Activated CD4-positive, alpha-beta T cell treated with anti-CD3 and anti-CD28 coated beads, Interleukin-2, amount 50 U/mL, for 24 hours (primary cell): ENCODE measurements around the gene TXNDC5.

Experiments used
- DNase-seq, 2 donors: peaks; one replicate each; pipeline ENCODE4 v3.0.0-alpha.2; 2020; ENCODE audit warnings: low read depth in 1 of 2, low spot score in 1 of 2

TXNDC5 gene

DNA sequence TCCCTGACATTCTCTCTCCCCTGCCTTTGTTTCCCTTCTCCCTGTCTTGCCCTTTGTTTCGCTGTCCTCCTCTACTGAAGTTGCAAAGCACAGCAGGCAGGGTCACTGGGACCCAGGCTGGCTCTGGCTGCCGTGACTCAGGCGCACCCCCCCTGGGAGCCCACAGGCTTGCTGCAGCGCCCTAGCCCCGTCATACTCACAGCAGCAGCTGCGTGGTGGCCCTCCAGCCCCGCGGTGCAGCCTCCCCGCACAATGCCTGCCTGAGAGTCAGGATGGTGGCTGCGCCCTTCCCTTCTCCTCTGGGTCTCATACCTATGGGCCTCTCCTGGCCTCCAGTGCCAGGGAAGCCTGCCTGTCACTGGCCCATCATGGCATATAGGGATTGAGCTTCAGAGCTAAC is 41.7 kb downstream of the TXNDC5 start:
- DNase-seq = no peak

DNA sequence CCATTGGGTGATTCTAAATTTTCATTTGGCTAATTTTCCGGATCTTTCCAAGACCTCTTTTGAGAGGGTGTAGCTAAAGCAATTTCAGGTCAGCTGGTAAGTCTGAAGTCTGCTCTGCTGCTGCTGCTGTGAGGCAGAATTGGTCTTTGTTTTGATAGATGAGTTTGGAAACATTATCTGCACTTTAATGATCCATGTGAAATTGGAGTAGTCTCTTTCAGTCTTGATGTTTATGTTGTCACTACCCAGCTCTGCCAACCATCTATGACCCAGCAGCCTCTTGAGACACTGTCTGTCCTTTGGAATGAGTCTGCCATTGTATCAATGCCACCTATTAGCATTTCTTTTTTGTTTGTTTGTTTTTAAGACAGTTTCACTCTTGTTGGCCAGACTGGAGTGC is 44.1 kb downstream of the TXNDC5 start:
- DNase-seq = no peak

DNA sequence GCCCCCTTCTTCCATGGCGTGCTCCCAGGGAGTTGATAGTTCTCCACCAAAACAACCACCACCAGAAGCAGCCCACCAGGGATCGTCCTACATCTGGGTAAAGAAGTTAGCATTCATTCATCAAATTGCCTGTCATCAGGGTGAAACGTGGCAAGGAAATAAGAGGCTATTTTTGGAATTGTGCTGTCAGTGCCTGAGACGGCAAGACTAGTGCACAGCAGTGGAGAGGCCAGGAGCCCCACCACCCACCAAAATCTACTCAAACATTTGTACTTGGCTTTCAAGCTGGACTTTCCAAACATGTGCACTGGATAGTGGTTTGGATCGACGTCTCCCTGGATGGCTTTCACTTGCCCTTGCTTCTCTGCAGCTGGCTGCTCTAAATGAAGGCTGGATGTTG is 44.8 kb downstream of the TXNDC5 start:
- DNase-seq = no peak

DNA sequence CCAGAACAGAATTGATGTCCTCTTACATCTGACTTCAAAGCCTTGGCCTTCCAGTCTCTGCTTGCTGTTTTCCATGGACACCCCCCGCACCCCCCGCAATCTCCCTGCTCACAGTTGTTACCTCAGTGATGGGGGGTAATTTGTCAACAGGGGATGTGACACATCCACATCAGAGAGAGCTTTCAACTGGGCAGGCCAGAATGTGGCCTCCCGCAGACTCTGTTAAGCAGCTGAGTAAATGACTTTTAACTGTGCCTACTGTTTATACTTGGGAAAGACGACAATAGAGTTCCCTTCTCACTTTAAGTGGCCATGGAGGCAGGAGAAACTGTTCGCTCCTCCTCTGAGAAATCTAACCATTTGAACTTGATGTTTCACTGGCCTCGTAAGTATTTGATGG is 51.0 kb downstream of the TXNDC5 start:
- DNase-seq = no peak

DNA sequence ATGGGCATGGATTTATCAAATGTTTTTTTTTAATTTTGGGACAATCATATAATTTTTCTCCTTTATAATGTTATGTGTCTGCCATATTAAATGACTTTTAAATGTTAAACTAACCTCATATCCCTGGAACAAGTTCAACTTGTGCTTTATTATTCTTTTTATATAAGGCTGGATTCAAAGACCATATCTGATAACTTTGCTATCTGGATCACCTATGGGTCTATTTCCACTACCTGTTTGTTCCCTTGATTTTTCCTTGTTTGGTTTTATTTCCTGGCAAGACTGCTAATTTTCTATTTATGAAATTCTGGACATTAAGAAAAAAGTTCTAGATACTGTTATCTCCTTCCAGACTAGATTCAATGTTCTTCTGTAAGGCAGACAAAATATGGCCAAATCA is 58.8 kb downstream of the TXNDC5 start:
- no peak for DNase-seq

DNA sequence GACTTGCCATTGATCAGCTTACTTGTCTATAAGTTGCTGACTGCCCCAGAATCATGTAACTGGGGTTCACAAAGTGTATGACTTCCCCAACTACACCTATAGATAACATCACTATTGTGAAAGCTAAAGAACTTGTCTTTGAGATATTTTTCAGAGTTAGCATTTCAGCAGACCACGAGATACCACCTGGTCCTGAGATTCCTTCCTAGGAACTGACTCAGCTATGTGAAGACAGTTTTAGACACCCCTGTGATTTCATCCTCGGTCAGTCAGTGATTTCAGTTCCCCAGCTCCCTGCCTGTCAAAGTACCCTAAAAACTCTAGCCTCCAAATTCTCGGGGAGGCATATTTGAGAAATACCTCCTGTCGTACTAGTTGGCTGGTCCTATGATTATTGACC is 62.4 kb downstream of the TXNDC5 start:
- no peak for DNase-seq

DNA sequence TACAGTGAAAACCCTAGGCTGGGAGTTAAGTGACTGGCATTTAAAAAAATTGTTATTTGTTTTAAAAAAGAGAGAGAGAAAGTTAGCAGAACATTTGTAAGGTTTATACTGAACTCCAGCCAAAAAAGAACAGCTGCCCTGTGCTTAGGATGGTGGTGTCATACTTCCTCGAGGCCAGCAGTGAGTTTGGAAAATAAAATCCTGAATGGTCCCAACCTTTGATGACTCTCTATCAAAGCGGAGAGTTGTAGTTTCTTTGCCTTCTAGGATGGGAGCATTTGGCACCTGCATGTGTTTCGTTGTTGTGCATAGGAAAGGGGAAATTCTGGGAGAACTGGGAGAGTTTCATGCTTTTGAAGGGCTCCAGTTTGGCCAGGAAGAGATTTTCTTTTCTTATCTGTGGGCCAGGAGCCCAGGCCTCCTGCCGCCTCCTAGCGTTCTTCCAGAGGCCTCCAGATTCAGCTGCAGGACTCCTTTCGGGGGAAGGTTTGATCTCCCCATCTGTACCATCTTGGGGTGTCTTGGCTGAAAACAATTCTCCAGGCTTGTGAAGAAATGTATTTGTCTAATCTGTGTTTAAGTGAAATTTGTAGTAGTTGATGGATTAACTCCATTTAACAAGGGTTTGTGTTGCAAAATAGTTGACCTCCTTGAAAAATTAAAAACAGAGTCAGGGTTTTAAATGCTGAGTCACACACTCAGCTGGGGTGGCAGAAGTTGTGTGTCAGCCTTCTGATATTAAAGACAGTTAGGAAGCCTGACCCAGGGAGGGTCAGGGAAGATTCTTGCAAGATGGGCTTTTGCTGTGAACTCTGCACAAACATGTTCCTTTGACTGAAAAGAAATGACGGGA is 63.4 kb downstream of the TXNDC5 start:
- no peak for DNase-seq

DNA sequence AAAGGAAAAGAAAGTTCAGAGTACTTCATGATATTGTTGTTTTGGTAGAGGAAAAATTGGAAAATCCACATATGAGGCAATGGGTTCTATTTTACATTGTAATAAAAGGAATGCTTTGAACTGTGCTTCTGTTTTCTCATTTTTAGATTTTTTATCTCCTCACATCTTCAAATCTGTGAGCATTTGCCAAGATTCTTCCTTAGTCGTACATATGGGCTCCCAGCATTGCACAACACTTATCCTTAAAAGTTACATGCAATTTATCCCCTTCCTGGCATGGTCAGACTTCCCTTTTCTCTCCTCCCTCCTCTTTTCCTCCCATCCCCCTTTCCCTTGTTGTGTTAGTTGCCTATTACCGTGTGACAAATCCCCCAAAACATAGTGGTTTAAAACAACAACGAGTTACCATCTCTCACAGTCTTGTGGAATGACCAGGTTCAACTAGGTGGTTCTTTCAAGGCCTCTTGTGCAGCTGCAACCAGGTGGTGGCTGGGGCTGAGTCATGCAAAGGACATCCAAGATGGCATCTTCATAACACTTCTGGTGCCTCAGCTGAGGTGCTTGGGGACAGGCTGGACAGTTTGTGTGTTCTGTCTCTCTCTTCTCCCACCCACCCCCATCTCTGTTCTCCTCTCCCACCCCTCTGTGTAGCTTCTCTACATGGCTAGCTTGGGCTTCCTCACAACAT is 68.7 kb downstream of the TXNDC5 start:
- DNase-seq = no peak

DNA sequence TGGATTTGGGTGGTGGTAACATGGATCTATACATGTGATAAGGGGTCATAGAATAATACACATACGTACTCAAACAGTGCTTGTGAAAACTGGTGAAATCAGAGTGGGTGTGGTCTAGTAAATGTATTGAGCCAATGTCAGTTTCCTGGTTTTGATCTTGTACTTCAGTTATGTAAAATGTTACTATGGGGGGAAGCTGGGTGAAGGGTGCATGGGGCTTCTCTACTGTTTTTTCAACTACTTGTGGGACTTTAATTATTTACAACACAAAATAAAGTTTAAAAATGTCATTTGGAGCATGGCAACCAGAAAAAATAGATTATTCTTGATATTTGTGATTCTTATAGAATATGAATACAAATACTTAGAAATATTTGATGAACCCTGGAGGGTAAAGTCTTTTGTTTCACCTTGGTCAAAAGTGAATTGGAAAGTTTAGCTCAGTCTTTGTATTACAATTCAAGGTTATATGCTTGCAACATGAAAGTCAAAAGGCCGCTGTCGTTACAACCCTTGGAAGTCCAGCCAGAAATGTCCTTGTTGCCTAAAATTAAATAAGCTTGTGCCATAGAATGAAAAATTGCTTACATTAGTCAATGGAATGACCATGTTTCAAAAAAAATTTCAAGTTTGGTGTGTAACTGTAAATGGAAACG is 74.1 kb downstream of the TXNDC5 start:
- no peak for DNase-seq

DNA sequence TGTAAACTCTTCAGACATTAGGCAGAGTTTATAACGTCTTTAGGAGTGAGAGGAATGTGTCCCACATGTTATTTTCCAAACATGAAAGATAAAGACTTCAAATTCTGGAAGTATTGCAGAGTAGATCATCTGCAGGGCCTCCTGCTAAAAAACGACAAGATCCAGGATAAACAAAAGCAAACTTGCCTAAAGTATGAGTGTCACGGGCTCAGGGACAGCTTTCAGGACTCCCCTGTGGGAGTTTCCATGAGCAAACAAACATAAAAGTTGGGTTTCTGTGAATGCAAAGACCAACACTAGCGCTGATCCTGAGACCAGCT is 76.9 kb downstream of the TXNDC5 start:
- no peak for DNase-seq

DNA sequence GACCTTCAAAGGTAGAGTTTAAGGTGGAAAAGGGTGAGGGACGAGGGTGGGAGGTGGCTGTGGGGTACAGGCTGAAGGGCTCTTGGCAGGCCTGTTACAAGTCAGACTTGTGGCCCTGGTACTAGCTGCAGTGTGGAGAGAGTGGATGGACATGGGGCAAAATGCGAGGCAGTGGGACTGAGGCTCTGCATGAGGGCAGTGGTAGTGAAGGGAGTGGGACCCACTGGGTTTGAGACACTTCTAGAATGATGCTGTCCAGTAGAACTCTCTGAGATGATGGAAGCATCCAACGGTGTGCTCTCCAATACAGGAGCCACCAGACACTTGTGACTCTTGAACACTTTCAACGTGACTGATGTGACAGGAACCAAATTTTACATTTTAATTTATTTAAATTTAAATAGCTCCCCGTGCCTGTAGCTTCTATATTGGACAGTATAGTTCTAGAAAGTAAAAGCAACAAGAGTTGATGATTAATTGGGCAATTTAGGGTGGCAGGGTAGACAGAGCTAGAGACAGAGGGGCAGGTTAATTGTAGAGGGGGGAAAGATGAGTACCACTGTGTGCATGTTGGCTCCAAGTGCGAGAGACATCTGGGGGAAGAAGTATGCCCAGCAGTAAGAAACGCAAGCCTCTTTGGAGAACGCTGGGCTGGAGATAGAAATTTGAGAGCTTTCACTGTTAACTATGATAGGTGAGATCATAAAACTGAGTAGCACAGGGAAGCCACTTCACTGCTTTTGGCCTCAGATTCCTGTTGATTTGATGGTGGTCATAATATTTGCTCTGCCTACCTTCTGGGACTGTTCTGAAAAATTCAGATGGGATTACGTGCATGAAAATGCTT is 77.5 kb downstream of the TXNDC5 start:
- DNase-seq = no peak
